ENCODE results near the gene ZBTB7C. TPM values are rescaled to one million over a fixed set of nuclear protein-coding genes. Genes with fewer than 3 reads are reported as not detected.

Gene ZBTB7C
- polyA plus RNA-seq, 2 of the 4 experiments (the other 2 are of a cell fraction): 0.10 to 0.12 TPM

DNA sequence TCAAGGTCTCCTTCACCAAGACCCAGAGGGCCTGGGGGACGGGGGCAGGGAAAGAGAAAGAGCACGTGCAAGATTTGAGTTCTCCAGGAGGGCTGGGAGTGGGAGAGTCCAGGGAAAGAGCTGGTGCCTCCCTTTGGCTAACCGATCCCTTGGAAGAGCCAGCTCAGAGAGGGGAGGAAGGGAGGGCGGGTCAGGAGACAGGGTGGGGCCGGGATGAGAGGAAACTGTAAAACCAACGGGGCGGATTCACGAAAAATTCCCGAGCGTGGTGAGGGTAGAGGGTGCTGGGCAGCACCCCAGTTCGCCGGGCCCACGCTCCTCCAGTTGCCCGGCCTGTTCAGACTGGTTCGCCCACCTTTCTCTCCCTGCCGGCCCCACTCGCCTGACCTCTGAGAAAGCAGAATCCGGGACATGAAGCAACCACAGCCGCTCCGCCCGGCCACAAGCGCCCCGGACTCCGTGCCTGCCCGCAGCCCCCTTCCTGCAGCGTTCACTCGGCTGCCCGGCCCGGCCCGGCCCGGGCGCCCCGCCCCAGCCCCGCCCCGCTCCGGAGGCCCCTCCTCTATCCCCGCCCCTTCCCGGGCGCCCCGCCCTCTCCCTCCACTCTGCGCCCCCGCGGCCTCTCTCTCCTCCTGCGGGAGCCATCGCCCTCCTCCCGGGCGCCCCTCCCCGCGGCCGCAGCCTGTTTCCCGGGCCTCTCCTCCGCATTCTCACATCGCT lies 247.8 kb downstream of the ZBTB7C start:
- peak; percentile 87 to 95 for ATAC-seq

DNA sequence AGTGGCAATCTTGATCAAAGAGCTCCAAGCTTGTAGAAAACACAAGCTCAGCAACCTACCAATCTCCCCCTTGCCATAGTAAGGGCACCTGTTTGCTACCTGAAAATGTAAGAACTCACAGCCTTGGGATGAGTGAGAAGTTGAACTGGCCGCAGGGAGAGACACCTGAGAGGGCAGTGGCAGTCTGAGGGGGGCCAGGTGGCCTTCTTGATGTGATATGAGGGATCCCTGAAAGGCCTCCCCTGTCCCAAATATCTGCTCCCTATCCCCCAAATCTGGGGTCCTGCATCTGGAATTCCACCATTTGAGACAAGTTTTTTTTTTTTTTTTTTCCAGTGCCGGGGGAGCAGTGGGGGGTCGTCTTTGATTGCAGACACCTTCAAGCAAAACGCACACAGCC lies 248.6 kb downstream of the ZBTB7C start:
- no peak for TF ChIP-seq CBX2 (IDR thresholded peaks at IDR 0.05; ENCODE audit: borderline replicate concordance, low read depth)
- no peak for TF ChIP-seq RNF2 (IDR thresholded peaks at IDR 0.05; ENCODE audit: borderline replicate concordance, low read depth)
- TF ChIP-seq HEYL (CRISPR knock-in tag; IDR thresholded peaks at IDR 0.05): no peak
- no peak for TF ChIP-seq POLR2A (IDR thresholded peaks at IDR 0.05; ENCODE audit: low read length)
- TF ChIP-seq JUNB (IDR thresholded peaks at IDR 0.05): no peak
- TF ChIP-seq RFX5 (IDR thresholded peaks at IDR 0.05): no peak
- no peak for TF ChIP-seq CBX8 (IDR thresholded peaks at IDR 0.05)
- TF ChIP-seq SMC3 (IDR thresholded peaks at IDR 0.05): no peak
- no peak for TF ChIP-seq ZSCAN20 (CRISPR knock-in tag; IDR thresholded peaks at IDR 0.05)
- no peak for TF ChIP-seq TFCP2L1 (CRISPR knock-in tag; IDR thresholded peaks at IDR 0.05)
- TF ChIP-seq MYC (IDR thresholded peaks at IDR 0.05; ENCODE audit: borderline replicate concordance, low read length): no peak
- Histone ChIP-seq H3K4me3 (peak overlapping the region; percentile 72), H3K9me3 (no peaks in the 10 kb centered on the region), H3K4me1 (peaks cover 8% of the 10 kb centered on the region; the same call in 1 of the 3 replicates), H3K4me2 (peak overlapping the region; percentile 91), H3K27ac (peak overlapping the region; percentile 84 to 87)
- ChIA-PET CTCF (interaction anchor here (1.3 kb wide), 1 partner anchor 9 kb away, joined by 3 read pairs; no protein-coding TSS in a partner anchor), POLR2A (interaction anchor here (0.6 to 0.7 kb wide), 7 partner anchors 27 to 769 kb away, joined by 3 to 7 read pairs (median 5); no protein-coding TSS in a partner anchor)
- ATAC-seq (no peak), FAIRE-seq (no peak), DNase-seq (ENCODE audit: low read depth in 1 of 2, low spot score in 1 of 2) (no peak)
- 90% methylated on average over 2 of the region's 4 CpGs for WGBS (ENCODE audit: missing lambda C conversion rate)

More for the DNA sequence above, 247.8 kb downstream of the ZBTB7C start:
- TF ChIP-seq POLR2A (IDR thresholded peaks at IDR 0.05; ENCODE audit: low read length) (peak; percentile 59), JUN (IDR thresholded peaks at IDR 0.05) (peak in 1 of 2 experiments; percentile 79; a peak in 3 of 5 replicates), ESRRA (IDR thresholded peaks at IDR 0.05; ENCODE audit: borderline replicate concordance, low read length) (no peak)
- Histone ChIP-seq H3K4me3 (peak overlapping the region; percentile 72), H3K4me2 (peak overlapping the region; percentile 91), H3K9me3 (no peaks in the 10 kb centered on the region), H3K27ac (peak overlapping the region; percentile 84 to 87), H3K4me1 (peaks cover 8% of the 10 kb centered on the region; the same call in 1 of the 3 replicates)
- POLR2A ChIA-PET: interaction anchor here (0.6 to 1.5 kb wide), 8 partner anchors 10 to 768 kb away, joined by 3 to 7 read pairs (median 4); no protein-coding TSS in a partner anchor
- CTCF ChIA-PET: interaction anchor here (0.6 to 1.5 kb wide), 3 partner anchors 10 to 379 kb away, joined by 3 read pairs; no protein-coding TSS in a partner anchor
- DNase-seq (ENCODE audit: low read depth in 1 of 2, low spot score in 1 of 2) (peak; percentile 35 to 49), FAIRE-seq (no peak)
- WGBS (ENCODE audit: missing lambda C conversion rate): 0% methylated on average over 16 of the region's 53 CpGs

DNA sequence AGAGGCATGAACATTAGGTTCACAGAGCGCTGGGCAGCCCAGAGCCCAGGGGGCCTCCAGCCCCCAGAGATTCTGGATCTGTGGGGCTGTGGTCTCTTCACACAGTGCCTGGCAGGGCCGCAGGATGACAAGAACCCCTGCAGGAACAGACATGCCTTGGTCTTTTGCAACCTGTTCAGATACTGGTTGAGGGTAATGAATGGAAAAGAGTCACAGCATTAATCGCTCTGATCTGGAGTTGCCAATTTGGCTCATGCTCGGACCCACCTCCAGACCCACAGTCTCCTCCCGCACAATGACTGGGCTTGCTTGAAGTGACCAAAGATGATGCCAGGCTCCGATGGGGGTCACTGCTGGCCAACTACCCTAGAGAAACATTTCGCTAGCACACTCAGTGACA lies 249.4 kb downstream of the ZBTB7C start:
- Histone ChIP-seq H3K4me2 (no peak overlapping the region), H3K9me3 (no peaks in the 10 kb centered on the region), H3K27ac (no peak overlapping the region), H3K4me1 (peaks cover 8% of the 10 kb centered on the region; the same call in 1 of the 3 replicates), H3K4me3 (no peak overlapping the region)
- ChIA-PET POLR2A (no interaction called here), CTCF (interaction anchor here (1.3 kb wide), 1 partner anchor 8 kb away, joined by 3 read pairs; no protein-coding TSS in a partner anchor)
- FAIRE-seq: no peak
- DNase-seq (ENCODE audit: low read depth in 1 of 2, low spot score in 1 of 2): no peak
- ATAC-seq: no peak
- TF ChIP-seq, protein P1, sequence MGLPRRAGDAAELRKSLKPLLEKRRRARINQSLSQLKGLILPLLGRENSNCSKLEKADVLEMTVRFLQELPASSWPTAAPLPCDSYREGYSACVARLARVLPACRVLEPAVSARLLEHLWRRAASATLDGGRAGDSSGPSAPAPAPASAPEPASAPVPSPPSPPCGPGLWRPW (IDR thresholded peaks at IDR 0.05): no peak
- TF ChIP-seq PHF8 (IDR thresholded peaks at IDR 0.05; ENCODE audit: borderline replicate concordance, low read depth) (no peak), RNF2 (IDR thresholded peaks at IDR 0.05; ENCODE audit: borderline replicate concordance, low read depth) (no peak), ZC3H11A (IDR thresholded peaks at IDR 0.05) (no peak), MAZ (IDR thresholded peaks at IDR 0.05; ENCODE audit: borderline replicate concordance, low read depth, low read length) (no peak), KDM5A (IDR thresholded peaks at IDR 0.05) (no peak), HDAC2 (IDR thresholded peaks at IDR 0.05) (no peak), SREBF2 (IDR thresholded peaks at IDR 0.05) (no peak), MYC (IDR thresholded peaks at IDR 0.05; ENCODE audit: borderline replicate concordance, low read length) (no peak)
- WGBS (ENCODE audit: missing lambda C conversion rate): 87% methylated on average over 7 of the region's 7 CpGs

- FAIRE-seq (no peak), ATAC-seq (no peak), DNase-seq (ENCODE audit: low read depth in 1 of 2, low spot score in 1 of 2) (no peak)
- Histone ChIP-seq H3K4me3 (no peak overlapping the region), H3K4me1 (peaks cover 12% of the 10 kb centered on the region), H3K9me3 (no peaks in the 10 kb centered on the region), H3K4me2 (no peak overlapping the region), H3K27ac (no peak overlapping the region)
- CTCF ChIA-PET: no interaction called here
- POLR2A ChIA-PET: no interaction called here
- no peak for TF ChIP-seq MAFK (IDR thresholded peaks at IDR 0.05; ENCODE audit: partially characterized antibody)
- TF ChIP-seq MAX (IDR thresholded peaks at IDR 0.05): no peak
- no peak for TF ChIP-seq NFE2L2 (conservative IDR thresholded peaks at IDR 0.05; ENCODE audit: low read length)
- TF ChIP-seq, protein P2, sequence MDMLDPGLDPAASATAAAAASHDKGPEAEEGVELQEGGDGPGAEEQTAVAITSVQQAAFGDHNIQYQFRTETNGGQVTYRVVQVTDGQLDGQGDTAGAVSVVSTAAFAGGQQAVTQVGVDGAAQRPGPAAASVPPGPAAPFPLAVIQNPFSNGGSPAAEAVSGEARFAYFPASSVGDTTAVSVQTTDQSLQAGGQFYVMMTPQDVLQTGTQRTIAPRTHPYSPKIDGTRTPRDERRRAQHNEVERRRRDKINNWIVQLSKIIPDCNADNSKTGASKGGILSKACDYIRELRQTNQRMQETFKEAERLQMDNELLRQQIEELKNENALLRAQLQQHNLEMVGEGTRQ (IDR thresholded peaks at IDR 0.05): no peak
- no peak for TF ChIP-seq HEYL (CRISPR knock-in tag; IDR thresholded peaks at IDR 0.05)
- TF ChIP-seq REST (IDR thresholded peaks at IDR 0.05): no peak
- TF ChIP-seq FOSL2 (IDR thresholded peaks at IDR 0.05): no peak
- TF ChIP-seq FOSL2 (CRISPR knock-in tag; IDR thresholded peaks at IDR 0.05): no peak
- TF ChIP-seq CHD2 (IDR thresholded peaks at IDR 0.05; ENCODE audit: low read length, partially characterized antibody): no peak
- 79% methylated on average over 2 of the region's 5 CpGs for WGBS (ENCODE audit: missing lambda C conversion rate)
Measured at GRCh38 chr18:48158721-48159120, 250.5 kb downstream of the ZBTB7C start.

All from A549 (cell line).